NCI-H1092 treated with DMSO at 0.1 percent for 48 hours (cell line): Measurements from ENCODE around the gene ZNRF2.

ENCODE experiments used
- DNase-seq: peaks from one replicate; lab custom pipeline; 2025; lab: John Stamatoyannopoulos, UW

ZNRF2 gene

GRCh38 chr7:30284298-30285066, at the start of gene ZNRF2:
Gene ZNRF2, plus strand, starts transcription at chr7:30284597. Its CDS starts 761 bp downstream, at chr7:30285358.
- DNase-seq = peak; percentile 99

DNA sequence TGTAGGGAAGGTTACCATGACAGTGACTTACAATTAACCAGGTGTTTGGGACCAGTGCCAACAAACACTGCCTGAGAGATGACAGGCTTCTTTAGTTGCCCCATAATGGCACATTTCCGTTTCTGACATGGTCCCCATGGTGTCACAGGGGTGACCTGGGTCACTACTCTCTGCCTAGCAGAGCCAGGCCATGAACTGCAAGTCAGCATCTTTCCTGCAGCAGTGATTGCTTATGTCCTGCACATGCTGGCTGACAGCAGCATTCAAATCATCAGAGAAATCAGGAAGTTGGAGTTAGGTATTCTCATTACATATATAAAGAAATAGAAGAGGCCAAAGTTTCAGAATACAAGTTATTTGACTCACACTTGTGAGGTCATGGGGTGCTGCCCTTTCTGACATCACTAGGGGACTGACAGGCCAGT, 47.1 kb upstream of the ZNRF2 start:
- no peak for DNase-seq

DNA sequence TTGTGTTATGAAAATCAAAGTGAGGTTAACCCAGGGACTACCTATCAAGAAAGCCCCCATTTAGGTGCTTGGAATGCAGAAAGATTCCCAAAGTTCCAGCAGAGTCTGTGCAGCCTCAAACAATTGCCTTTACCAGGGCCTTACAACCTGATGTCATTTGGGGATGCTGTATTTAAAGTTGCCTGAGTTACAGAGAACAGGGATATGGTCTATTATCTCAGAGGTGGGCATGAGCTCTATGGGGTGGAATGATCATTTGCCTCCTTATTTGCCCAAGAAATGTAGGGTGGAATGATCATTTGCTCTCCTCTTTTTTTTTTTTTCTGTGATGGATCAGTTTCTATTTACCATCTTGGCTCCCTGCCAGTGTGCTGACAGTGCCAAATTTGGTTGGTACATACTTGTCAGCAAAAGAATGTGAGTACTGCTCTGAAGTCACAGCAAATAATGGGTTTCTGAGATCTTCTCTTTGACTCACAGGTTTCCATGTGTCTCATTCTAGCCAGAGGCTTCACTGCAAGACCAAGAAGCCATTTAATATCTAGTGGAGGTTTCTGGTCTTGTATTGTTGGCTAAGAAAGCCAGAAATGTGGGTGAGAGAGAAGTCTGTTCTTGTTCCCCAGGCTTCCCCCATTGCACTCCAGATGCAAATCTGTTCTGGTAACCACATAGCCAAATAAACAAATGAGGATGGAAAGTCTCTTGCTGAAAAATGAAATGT, 45.5 kb upstream of the ZNRF2 start:
- DNase-seq = peak; percentile 78

DNA sequence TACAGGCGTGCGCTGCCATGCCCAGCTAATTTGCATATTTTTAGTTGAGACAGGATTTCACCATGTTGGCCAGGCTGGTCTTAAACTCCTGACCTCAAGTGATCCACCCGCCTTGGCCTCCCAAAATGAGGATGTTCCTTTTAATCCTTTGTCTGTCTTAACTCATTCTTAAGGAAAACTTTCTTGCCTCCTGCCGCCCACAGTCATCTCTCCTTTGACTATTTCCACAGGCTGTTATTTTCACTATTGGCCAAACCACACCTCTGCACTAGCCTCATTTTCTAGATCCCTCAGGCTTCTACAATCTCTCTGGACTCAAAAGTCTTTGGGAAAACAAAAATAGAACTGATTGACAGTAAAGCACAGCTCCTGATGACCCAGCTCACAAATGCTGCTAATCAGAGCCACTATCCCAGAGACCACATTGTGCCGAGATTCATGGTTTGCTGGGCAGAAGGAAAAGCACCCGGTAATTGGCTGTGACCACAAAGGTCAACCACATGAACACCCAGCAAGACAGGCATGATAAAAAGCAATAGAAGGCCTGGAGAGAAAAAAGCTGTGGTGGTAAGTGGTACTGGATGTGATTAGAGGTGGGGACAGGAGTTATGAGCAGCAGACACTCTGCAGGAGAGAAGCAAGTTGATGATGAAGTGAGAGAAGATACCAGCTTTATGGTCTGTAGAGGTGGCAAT, 44.1 kb upstream of the ZNRF2 start:
- DNase-seq = no peak

GRCh38 chr7:30241767-30242166, 42.6 kb upstream of the ZNRF2 start:
- DNase-seq = no peak

- no peak for DNase-seq
These were observed 40.1 kb upstream of the ZNRF2 start for GRCh38 chr7:30244340-30244739.

GRCh38 chr7:30245913-30246312, 38.5 kb upstream of the ZNRF2 start:
- no peak for DNase-seq

GRCh38 chr7:30246392-30246791, 38.0 kb upstream of the ZNRF2 start:
- peak; percentile 12 for DNase-seq

GRCh38 chr7:30247541-30248401, 36.6 kb upstream of the ZNRF2 start:
- DNase-seq = peak; percentile 96

DNA sequence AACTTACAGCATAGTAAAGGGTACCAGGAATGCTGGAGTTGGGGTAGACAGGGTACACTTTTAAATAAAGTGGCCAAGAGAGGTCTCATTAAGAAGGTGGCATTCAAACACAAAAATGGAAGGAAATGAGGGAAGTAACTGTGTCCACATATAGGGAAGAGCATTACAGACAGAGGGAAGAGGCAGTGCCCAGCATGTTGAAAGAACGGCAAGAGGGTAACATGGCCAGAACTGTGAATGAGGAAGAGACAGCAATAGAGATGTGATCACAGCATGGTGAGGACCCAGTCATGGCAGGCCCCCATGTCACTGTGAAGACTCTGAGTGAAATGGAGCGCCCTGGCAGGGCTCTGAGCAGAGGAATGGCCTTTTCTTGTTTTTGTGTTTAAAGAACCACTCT, 35.1 kb upstream of the ZNRF2 start:
- no peak for DNase-seq

GRCh38 chr7:30249986-30250774, 34.2 kb upstream of the ZNRF2 start:
- no peak for DNase-seq

DNA sequence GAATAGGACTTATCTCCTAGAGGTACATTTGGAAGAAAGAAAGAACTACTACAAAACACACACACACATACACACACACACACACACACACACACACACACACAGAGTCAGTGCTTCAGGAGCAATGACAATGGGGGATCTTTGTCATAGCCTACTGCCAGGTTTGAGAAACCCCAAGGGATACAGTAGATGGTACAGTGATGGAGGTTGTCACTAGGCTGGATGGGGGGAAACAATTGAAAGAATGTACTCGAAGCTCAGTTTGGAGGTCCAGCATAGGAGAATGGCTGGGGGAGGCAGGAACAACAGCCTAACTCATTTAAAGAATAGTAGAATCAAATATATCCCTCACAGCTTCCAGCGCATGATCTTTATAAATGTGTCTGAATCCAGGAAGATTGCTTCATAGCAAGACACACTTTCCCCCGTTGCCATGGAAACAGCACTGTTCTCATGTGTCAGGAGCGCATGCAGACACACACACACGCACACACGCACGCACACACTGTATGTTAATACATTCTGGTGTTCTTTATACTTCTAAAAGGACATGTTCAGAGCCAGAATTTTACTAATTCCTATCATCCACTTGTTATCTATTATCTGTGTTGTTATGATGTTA, 32.6 kb upstream of the ZNRF2 start:
- DNase-seq = no peak

DNA sequence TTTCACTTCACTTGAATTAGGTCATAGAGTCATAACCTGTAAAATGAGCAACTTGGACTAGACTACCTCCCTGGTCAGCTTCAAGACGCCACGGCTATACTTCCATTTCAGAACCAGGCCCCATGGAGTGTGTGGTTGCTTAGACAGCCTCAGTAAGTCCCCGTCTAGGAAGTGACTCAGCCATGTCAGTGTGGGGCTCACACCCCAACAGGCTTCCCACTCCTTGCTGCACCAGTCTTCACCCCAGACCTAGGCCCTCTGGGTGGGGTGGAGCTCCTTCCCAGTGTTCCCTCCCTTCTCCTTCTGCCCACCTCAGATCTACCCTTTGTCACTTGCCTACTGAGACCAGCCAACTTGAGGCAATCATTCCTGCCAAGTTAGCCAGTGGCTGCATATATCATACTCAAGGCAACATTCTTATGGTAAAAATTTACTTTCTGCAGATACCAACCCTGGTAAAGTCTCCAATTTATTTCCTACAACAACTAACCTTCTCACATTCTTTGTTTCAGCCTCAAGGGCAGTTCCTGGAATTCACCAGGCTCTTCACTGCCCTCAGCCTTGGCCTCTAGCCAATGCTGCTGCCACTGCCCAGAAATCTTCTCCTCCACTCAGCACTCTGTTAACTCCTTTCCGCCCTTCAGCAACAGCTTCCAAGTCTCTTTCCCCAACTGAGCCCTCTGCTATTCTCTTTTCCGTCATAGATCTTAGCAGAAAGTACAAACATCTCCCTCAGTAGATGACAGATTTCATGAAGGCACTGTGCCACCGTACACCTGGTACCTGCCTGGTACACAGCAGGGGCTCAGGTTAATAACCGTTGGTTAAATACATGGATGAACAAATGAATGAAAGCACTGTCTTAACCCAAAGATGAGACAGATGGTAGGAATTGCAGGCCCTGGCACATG, 31.3 kb upstream of the ZNRF2 start:
- DNase-seq = peak; percentile 52

DNA sequence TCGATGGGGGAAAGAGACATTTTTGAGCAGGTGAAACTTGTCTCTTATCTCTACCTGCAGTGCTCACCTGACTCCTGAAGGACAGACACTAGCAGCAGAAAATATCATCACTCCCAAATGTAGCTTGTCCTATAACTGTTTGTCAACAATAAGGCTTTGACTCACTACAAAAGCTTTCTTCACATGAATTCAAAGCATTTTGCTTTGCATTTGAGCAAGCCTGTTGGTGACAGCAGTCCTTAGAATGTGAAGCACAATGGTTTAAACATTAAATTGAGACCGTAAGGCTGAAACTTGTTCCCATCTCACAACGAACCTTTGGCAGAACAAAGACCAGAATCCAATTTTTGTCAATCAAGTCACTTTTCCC, 30.6 kb upstream of the ZNRF2 start:
- DNase-seq = no peak

DNA sequence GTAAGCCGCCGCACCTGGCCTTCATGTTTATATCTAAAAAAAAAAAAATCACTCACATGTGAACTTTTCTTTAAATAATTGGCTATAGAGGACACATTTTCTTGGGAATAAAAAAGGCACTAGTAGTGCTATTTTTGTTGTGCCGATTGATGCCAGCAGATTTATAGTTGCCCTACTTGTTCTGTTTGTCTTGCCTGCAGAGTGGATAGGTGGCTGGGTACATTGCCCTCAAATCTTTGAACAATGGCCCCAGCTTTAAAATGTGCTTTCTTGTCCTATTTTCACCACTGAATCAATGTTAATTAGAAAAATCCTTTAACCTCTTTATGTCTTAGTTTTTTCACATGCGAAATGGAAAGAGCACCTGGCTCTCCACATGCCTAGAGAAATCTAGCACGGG, 30.1 kb upstream of the ZNRF2 start:
- no peak for DNase-seq

DNA sequence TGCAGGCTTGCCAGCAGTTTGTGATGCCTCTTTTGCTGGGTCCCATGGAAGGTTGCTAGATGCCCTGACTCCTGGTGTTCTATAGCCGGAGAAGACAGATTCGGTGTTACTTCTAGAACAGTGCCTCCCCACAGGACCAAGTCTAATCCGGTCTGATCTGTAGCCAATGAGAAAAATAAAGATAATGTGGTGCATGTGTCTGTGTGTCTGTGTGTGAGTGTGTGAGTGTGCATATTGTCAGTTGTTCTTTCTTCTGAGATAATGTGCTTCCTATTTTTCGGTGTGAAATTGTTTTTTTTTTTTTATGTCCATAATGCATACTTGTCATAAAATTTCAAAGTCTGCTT, 29.7 kb upstream of the ZNRF2 start:
- no peak for DNase-seq

DNA sequence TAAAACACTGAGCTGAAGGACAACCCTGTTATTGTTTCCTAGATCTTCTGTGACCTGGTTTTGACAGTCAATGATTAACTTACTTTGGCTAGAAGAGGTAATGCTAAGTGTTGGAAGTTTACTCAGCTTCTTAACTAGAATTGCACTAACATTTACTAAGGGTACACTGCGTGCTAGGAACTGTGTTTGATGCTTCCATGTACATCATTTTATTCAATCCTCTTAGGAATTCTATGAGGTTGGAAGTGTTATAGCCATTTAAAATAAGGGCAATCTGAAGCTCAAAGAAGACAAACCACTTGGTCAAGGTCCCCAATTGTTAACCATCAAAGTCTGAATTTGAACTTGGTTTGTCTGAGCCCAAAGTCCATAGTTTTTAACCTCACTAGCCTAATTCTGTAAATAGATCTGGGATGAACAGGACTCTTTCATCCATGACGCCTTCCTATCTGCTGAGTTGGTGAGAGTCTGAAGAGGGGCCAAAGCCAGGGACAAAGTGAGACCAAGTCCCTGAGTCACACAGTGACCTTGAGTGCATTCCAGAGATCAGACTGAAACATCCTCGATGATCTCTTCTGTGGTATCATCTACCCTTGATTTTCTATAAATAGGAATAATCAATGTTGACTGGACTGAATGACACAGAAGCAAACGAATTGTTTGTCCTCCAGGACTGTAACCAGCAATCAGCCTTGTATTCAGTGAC, 29.2 kb upstream of the ZNRF2 start:
- no peak for DNase-seq

- no peak for DNase-seq
These were observed 28.0 kb upstream of the ZNRF2 start for GRCh38 chr7:30256349-30256858.

DNA sequence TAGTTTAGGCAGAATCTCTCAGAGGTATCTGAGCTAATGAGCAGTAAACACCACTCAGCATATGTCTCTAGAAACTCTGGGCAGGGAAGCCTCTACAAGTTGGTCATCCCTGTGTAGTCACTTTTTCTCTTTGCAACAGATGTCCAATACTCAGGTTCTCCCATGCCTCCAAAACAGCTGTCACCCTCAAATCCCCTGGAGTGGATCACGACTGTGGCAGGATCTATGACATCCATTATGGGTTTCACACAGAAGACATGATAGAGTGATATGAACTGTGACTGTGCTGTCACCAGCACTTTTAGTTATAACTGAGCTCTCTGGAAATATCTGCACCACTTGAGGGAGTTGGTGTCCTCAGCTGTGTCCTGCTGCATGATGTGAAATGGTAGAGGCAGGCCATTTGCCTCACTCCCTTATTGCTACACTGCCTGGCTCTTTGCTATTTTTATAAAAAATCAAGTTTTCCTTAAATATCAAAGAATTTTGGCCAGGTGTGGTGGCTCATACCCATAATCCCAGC, 24.1 kb upstream of the ZNRF2 start:
- no peak for DNase-seq
